Germinal center (tissue), 1 donor: ENCODE results near the gene SLC12A6.

Experiments
- DNase-seq: peaks from one replicate; pipeline ENCODE4 v3.0.0; 2012; ENCODE audit warnings: mixed read lengths, low spot score

SLC12A6 gene

DNA sequence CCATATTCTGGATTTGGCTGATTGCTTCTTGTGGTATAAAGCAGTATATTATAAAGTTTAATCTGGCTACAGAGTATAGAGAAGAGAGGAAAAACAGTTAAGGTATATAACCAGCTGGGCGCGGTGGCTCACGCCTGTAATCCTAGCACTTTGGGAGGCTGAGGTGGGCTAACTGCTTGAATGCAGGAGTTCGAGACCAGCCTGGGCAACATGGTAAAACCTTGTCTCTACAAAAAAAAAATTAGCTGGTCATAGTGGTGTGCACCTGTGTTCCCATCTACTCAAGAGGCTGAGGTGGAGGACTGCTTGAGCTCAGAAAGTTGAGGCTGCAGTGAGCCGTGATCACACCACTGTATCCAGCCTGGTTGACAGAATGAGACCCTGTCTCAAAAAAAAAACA, 7.3 kb downstream of the SLC12A6 start:
- DNase-seq, result no peak

DNA sequence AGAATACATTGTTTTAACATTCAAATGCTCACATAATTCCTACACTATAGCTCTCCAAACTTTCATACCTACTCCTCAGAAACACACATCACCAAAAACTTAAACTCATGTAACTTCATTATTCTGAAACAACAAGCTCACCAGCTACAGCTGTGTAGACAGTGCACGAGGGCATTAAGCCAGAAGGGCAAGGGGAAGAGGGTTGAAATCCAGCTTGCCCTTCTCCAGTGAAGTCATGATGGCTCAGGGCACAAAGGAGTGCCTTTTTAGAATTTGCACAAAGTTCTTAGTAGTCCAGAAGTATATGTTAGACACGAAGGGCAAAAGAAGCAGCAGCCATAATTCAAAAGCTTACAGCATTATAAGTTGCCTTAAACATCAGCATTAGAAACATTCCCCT, 8.6 kb downstream of the SLC12A6 start:
- no peak for DNase-seq

DNA sequence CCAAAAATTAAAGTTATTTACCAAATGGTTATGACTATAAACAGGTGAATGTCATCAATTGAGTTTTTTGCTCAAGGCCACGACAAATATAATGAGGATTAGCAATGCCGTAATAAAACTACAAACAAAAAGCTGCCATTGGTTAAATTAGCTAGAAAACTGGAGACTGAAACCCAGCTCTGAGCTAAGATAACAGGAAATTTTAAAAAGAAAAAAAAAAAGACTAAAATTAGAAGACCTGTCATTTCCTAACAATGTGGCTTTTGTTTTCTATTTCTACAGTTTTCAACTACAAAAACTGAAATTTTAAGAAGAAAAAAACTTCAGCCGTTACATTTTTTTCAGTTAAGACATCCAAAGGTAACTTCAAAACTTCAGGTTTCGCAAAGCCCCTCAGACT, 9.7 kb downstream of the SLC12A6 start:
- no peak for DNase-seq

DNA sequence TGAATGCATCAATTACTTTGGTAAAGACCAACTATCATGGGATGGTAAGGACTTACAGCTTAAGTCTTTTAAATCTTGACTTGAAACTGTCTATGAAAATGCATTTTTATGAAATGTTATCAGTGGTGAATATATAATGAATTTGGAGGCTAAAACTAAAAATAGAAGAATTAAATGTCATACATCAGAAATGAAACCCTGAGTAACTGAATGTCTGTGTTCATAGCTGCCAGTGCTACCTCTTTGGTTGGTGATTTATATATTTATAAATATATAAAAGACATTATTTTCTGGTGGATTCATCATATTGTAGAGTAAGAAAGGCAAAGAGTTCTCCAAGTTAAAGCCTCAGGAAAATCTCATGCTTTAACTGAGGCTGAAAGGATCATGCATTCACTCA, 12.2 kb downstream of the SLC12A6 start:
- no peak for DNase-seq

DNA sequence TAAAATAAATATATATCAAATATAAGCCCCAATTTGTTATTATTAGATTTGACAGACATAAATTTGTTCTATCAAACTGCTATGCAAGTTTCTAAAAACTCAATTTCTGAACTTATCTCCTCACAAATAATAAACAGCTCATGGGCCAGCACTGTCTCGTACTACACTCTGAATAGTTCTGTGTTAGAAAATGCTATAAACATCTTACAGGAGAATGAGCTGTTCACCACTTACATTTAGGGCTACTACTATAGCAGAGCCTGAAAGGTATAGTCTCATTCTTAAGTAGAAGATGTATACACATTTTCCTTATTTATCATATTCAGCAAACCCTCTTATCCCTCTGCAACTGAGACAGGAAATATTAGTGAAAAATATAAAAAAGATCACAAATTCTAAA, 12.6 kb downstream of the SLC12A6 start:
- no peak for DNase-seq

DNA sequence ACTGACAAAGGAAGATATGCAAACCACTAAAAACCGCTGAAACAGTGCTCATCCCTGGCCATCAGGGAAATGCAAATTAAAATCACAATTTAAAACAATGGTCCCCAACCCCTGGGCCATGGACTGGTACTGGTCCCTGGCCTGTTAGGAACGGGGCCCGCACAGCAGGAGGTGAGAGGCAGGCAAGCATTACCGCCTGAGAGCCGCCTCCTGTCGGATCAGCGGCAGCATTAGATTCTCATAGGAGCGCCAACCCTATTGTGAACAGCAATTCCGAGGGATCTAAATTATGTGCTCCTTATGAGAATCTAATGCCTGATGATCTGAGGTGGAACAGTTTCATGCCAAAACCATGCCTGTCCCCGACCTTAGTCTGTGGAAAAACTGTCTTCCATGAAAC, 14.4 kb downstream of the SLC12A6 start:
- no peak for DNase-seq

DNA sequence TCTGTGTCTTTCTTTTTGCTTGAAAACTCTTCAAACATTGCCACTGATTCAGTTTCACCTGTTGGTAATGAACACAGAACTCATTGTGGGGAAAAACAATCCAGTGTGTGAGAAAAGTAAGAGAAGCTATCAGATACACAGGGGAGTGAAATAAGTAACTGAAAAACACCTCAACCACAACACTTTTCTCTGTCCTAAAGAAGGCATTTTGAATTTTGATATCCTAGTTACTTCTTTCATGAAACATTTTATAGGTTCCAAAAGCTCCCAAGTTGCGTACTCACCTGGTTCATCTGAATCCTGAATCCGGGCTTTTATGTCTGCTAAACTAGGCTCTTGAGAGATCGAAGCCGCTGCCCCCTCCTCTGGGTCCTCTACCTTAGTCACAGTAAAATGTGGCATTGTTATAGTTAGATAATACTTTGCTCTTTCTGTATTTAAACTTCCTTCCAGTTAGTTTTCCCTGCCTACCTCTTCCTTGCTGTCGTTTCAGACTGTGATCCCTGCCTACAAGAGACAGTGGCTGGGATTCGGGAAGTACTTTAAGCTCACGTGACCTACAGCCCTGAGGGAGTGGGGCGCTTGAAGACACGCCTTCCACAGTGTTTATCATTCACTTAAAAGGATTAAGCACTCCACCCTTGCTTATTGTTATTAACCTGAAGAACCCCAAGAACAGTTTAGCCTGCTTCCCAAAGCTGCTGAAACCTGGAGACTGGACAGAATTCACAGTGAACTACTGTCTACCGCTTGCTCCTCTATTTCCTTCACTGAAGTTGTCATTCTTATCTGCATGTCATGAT, 19.1 kb downstream of the SLC12A6 start:
- peak; percentile 16 for DNase-seq

DNA sequence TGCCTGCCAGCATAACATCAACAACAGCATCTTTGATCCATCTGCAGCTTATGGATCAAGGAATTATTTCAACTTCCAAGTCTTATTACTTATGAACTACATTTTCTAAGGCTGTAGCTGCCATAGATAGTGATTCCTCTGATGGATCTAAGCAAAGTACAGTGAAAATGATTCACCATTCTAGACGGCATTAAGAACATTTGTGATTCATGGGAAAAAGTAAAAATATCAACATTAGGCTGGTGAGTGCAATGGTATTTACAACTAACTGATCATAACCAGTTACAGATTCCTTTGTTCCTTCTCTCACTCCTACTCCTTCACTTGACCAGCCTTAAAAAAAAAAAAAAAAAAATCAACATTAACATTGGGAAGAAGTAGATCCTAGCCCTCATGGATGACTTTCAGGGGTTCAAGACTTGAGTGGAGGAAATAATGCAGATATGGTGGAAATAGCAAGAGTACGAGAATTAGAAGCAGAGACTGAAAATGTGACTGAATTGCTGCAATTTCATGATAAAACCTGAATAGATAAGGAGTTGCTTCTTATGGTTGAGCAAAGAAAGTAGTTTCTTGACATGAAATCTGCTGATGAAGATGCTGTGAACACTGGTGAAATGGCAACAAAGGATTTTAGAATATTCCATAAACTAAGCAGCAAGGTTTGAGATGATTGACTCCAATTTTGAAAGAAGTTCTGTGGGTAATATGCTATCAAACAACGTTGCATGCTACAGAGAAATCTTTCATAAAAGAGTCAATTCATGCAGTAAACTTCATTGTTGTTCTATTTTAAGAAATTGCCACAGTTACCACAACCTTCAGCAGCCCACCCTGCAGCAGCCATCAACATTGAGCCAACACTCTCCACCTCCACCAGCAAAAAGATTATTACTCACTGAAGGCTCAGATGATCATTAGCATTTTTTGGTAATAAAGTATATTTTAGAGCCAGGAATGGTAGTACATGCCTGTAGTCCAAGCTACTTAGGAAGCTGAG, 22.8 kb downstream of the SLC12A6 start:
- no peak for DNase-seq

DNA sequence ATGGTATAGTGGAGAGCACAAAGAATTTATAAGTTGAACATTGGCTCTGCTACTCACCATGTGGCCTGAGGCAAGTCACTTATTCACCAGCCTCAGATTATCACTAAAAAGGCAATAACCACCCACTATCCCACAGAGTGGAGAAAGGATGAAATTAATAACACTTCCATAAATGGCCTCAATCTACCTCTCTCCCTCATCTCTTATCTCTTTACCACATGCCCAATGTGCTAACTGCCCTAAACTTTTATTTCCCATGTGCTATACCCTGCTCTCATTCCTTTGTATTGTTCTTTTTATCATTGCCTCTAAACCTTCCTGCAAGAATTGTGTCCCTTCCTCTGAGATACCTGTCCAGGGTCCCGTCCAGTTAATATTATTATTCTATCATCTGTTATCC, 26.0 kb downstream of the SLC12A6 start:
- DNase-seq, result no peak

DNA sequence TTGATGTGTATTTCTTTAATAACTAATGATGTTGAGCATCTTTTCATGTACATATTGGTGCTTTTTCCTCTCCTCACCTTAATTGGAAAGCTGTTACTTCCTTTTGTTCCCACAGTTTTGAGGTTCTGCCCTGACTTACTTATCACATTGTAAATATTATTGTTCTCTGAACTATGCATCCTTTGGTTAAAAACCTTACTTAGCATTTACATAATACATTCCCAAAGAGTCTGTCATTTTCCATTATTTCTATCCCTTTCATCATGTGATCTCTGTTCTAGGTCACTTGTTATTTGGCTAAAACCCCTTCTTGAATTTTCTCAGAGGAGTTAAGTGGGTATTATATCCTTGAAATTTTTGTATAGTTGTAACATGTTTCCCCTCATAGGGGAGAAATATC, 33.0 kb downstream of the SLC12A6 start:
- DNase-seq, result no peak

DNA sequence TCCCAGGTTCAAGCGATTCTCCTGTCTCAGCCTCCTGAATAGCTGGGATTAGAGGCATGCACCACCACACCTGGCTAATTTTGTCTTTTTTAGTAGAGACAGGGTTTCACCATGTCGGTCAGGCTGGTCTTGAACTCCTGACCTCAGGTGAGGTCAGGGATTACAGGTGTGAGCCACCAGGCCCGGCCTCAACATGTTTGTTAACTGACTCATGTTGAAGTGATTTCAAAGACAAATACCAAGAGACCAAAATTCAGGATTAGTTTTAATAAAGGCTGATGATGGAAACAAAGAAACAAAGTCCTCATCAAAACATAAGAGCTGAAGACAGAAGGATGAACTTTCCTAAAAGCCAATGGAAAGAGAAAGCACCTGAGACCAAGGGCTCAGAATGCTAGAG, 36.5 kb downstream of the SLC12A6 start:
- DNase-seq, result no peak

DNA sequence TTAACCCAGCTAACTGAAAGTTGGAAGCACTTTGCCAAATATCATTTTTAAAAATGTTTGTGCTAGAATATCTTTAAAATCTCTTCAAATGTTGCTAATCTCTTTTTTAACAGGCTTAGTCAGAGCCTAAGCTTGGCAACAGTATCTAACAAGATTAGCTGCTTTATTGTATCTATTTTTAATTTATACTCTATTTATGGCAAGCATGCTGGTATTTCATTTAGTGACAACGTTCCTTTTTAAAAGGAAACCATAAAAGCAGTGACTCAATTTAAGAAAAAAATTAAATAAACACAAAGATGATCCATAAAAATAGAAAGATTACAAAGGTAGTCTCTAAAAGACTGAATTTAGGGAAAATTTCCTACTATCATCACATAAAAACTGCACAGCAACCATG, 40.5 kb downstream of the SLC12A6 start:
- no peak for DNase-seq

DNA sequence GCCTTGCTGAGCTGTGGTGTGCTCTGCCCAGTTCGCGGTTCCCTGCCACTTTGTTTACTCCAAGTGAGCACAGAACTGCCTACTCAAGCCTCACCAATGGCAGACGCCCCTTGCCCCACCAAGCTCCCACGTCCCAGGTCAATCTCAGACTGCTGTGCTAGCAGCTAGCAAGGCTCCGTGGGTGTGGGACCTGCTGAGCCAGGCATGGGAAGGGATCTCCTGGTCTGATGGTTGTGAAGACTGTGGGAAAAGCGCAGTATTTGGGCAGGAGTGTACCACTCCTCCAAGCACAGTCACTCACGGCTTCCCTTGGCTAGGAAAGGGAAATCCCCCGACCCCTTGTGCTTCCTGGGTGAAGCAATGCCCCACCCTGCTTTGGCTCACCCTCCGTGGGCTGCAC, 45.0 kb downstream of the SLC12A6 start:
- no peak for DNase-seq

DNA sequence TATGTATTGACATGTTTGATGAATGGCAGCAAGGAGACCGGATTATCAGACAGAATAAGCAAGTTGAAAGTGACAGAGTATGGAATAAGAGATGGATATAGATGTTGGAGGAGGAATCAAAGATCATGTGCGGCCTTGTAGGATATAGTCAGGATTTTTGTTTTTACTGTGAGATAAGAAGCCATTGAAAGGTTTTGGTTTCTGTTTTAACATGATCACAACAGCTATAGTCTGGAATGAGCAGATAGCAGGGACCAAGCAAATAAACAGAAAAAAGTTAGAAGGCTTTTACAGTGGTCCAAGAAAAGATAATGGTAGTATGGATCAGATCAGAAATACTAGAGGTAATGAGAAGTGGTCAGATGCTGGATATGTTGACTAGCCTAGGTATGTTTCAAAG, 52.6 kb downstream of the SLC12A6 start:
- no peak for DNase-seq

DNA sequence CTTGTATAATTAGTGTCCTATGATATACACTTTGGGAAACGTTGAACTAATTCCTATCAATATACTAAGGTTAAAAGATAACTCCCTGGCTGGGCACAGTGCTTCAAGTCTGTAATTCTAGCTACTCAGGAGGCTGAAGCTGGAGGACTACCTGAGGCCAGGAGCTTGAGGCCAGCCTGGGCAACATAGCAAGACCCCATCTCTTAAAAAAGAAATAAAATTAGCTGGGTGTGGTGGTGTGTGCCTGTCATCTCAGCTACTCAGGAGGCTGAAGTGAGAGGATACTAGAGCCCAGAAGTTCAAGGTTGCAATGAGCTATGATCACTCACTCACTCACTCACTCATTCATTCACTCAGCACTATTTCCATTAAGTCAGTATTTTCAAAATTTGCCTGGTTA, 55.2 kb downstream of the SLC12A6 start:
- DNase-seq, result no peak

DNA sequence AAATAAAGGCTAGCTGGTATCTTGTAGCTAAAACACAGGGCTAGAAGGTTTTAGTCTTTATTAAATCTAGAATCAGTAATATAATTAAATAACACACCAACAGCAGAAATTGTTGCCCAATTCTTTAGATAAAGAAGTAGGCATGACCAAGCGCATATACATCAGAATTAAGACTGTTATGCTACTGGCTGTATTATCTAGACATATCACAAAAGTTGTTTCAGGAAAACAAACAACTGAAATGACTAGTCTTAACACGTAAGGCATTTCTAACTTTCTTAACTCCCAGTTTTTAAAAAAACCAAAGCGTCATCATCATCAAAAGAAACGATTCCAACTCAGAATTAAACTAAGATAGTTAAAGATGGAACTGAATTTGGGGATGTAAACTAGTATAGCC, 57.4 kb downstream of the SLC12A6 start:
- DNase-seq, result no peak

DNA sequence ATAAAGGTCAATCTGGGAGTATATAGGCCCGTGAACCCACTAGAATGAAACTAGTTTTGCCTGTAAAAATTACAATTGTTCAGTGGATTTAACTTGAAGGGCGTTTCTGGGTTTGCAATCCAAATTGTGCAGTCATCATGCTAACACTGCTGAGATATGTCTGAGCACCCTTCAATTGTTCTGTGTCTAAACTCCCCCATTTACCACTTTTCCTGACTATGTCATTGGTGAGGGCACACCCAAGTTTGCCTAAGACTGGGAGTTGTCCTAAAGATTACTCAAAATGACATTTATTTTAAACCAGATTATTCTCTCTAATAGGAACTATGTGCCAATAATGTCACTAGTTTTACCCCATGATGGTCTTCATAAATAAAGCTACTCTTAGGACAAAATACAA, 58.2 kb downstream of the SLC12A6 start:
- DNase-seq, result no peak

DNA sequence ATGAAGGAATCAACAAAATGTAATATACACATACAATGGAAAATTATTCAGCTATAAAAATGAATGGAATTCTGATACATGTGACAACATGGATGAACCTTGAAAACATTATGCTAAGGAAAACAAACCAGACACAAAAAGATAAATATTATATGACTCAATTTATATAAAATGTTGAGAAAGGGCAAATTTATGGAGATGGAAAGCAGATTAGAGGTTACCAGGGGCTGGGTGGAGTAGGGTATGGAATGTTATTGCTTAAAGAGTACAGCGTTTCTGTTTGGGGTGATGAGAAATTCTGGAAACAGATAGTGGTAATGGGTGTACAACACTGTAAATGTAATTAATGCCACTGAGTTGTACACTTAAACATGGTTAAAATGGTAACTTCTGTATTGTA, 61.9 kb downstream of the SLC12A6 start:
- DNase-seq, result no peak

DNA sequence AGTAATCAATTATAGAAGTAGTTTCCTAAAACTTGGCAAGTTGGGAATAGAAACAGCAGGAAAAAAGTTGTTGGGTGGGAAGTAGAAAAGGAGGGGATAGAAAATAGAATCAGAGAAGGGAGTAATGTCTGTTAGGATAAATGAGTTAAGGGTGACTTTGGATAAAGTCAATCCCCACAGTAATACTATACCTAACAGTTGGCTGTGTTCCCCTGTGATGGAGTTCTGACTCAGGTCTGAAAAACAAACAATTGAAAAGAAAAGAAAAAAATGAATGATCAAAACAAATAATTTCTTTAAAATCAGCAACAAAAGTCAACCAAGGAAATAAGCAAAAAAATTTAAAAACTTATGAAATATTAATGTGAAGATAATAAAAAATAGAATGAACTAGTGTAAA, 62.4 kb downstream of the SLC12A6 start:
- no peak for DNase-seq

DNA sequence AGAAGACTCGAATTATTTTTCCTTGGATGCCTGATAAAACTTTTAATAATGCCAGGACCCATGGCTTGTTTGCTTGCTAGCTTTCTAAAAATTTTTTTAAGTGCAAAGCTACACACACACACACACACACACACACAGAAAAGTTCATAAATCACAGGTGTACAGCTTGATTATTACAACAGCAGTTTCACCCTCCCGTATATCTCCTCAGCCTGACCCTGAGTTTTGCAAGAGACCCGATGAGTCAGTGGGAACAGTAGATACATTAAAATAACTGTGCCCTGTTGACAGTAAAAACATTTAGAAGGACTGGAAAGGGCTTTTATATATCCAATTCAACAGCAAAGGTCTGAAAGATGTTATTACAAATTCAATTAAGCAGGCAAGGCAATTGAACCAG, 66.1 kb downstream of the SLC12A6 start:
- DNase-seq, result no peak

DNA sequence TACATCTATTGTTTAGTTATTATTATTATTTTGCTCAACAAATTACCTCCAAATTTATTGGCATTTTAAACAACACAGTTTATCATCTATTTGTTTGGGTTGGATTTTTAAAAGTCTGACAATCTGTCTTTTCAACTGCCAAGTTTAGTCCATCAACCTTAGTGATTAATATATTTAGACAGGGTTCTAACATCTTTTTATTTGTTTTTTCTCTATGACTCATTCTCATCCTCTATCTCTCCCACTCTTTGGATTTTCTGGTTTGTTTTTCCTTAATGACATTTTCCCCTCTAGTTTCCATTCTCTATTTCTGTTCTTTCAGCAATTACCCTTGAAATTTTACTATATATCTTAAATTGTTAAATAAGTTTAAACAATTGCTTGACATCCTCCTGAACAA, 70.8 kb downstream of the SLC12A6 start:
- no peak for DNase-seq

DNA sequence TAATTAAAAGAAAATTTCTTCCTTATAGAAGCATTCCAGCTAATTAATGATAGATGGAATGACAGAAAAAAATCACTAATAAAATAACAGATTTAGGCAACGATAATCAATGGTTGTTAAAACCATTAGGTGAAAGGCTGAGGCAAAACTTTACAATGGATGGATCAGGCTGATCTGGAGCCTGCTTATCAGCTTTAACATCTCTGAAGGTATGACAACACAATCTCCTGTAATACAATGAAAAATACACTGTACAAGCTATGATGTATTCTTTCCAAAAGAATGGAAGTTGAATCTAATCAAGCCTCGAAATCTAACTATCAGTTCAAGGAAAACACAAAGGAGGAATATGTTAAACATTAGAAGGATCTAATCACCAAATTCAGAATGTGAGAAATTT, 73.5 kb downstream of the SLC12A6 start:
- DNase-seq, result no peak

DNA sequence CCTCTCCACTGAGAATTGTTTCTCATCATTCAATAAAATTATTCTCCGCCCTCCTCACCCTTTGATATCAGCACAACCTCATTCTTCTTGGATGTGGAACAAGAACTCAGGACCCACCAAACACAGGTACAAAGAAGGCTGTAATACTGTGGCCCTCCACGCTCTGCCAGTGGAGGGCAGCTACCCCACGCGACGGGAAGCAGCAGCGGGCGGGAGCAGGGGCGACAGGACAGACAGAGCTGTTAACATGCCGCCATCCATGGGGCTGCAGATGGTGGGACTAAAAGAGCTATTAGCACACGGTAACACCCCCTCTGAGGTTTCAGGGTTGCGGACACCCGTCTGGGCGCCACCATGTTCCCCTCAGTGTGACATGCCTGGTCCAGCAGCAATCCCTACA, 75.2 kb downstream of the SLC12A6 start:
- DNase-seq, result no peak
